Thyroid gland (tissue), 4 donors: Measurements from ENCODE around the gene SLCO3A1. TPM values are rescaled to one million over a fixed set of nuclear protein-coding genes. Genes with fewer than 3 reads are reported as not detected.
A peak's percentile ranks its signal among the peaks of the same experiment; 100 is the strongest.

ENCODE experiments used
- DNase-seq, 2 donors: peaks; one replicate each; pipeline ENCODE4 v3.0.0-alpha.2; 2019
- H3K27ac ChIP-seq, 3 donors: fragments of 200-600 bp; sonication (generic); 1 replicate in 2 of 3; 2 replicates in 1 of 3; pipeline ENCODE4 v1.5.1; 2016 to 2019; ENCODE audit warnings: mild to moderate bottlenecking in 1 of 3, moderate library complexity in 1 of 3
- H3K27me3 ChIP-seq: fragments of 200-600 bp; sonication (generic); one replicate; pipeline ENCODE4 v1.5.1; 2019
- H3K36me3 ChIP-seq, 2 donors: fragments of 200-600 bp; sonication (generic); one replicate each; pipeline ENCODE4 v1.5.1; 2016 to 2019
- H3K4me1 ChIP-seq, 2 donors: fragments of 200-600 bp; sonication (generic); one replicate each; pipeline ENCODE4 v1.5.1; 2017 to 2019
- H3K4me3 ChIP-seq, 3 donors: fragments of 200-600 bp; sonication (generic); replicated peaks in 1 of 3; 1 replicate in 2 of 3; 2 replicates in 1 of 3; pipeline ENCODE4 v1.5.1; 2016; ENCODE audit warnings: mild to moderate bottlenecking in 1 of 3
- H3K9me3 ChIP-seq: fragments of 200-600 bp; sonication (generic); one replicate; pipeline ENCODE4 v1.5.1; 2017
- POLR2A ChIP-seq, 2 donors: fragments of 450-650 bp; IDR thresholded peaks; one replicate each; pipeline ENCODE4 v1.6.1; 2017; ENCODE audit warnings: antibody characterized with exemption in 2 of 2, mild to moderate bottlenecking in 2 of 2, moderate library complexity in 1 of 2
- WGBS, 2 donors: methylation state at CpG; one replicate each; pipeline ENCODE4 v1.1.5; 2017; 5-methylcytosine and 5-hydroxymethylcytosine counted together
- intact Hi-C: fragments of 100-400 bp; cut with DNase I; formaldehyde crosslinking; loops from one replicate; pipeline ENCODE4 v1.15.1; 2023
- total RNA-seq, 4 donors: library from RNA; depleted of rRNA; stranded (reverse); fragments of >200 nt; gene quantifications; one replicate each; pipeline ENCODE4 v1.2.3, GENCODE V29; 2016
- TF ChIP-seq, protein P1 (sequence below), 6 experiments: fragments of 200-600 bp in 3 of 6; fragments of 450-650 bp in 3 of 6; sonication (generic) in 3 of 6; IDR thresholded peaks; one replicate each; pipeline ENCODE4 v1.5.1; 2016 to 2019; ENCODE audit warnings: antibody characterized with exemption in 6 of 6, mild to moderate bottlenecking in 2 of 6, inconsistent platforms in 1 of 6, moderate library complexity in 1 of 6

The SLCO3A1 gene
- total RNA-seq, 4 donors from 2014 or later = 23.3 to 31.4 (median 28.0) TPM

DNA sequence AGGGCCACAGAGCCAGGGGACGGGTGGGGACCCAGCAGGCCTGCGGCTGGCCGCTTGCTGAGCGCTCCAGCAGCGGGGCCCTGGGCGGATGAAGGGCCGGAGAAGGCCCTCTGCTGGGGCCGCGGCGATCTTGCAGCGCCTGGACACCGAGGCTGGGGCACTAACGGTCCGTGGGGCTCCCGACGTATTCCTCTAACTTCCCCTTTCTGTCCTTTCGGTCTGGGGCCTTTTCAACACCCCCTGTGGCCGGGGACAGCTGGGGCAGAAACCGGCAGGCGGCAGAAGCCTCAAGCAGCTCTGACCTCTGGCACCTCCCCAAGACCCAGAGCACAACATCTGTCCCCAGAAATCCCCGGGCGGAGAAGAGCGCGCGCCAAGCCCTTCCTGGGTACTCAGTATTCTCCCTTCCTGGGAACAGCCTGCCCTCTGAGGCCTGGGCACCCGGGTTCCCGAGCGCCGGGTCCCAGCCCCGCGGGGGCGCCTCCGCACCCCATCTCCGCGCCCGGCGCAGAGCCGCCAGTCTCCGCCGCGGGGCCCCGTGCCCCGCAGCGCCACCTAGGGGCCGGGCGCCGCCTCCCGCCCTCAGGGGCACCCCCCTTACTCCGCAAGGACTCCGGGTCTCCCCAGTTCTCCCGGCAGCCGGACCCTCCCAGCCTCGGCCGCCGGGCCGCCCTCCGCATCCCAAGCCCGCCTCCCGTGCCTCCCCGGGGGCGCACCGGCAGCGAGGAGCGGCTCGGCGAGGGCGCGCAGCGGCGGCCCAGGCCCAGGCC lies 582 bp upstream of the SLCO3A1 start:
- Histone ChIP-seq H3K27ac (peak overlapping the region; percentile 88 to 93 (median 92)), H3K4me3 (peak overlapping the region; percentile 41 to 82 (median 54)), H3K27me3 (no peaks in the 10 kb centered on the region), H3K36me3 (no peaks in the 10 kb centered on the region), H3K9me3 (no peaks in the 10 kb centered on the region), H3K4me1 (peaks cover 42 to 47% of the 10 kb centered on the region in 2 donors)
- peak; percentile 75 for DNase-seq
- WGBS, 2 donors = 1 to 2% methylated on average over 8 to 36 of the region's 70 CpGs
- intact Hi-C loops = loop anchor here (5.0 to 10.0 kb wide), 2 partner anchors 92 to 224 kb away; no protein-coding TSS in a partner anchor
- TF ChIP-seq, protein P1, sequence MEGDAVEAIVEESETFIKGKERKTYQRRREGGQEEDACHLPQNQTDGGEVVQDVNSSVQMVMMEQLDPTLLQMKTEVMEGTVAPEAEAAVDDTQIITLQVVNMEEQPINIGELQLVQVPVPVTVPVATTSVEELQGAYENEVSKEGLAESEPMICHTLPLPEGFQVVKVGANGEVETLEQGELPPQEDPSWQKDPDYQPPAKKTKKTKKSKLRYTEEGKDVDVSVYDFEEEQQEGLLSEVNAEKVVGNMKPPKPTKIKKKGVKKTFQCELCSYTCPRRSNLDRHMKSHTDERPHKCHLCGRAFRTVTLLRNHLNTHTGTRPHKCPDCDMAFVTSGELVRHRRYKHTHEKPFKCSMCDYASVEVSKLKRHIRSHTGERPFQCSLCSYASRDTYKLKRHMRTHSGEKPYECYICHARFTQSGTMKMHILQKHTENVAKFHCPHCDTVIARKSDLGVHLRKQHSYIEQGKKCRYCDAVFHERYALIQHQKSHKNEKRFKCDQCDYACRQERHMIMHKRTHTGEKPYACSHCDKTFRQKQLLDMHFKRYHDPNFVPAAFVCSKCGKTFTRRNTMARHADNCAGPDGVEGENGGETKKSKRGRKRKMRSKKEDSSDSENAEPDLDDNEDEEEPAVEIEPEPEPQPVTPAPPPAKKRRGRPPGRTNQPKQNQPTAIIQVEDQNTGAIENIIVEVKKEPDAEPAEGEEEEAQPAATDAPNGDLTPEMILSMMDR (IDR thresholded peaks at IDR 0.05) = peak; percentile 19 to 84 (median 77)
- TF ChIP-seq POLR2A (IDR thresholded peaks at IDR 0.05) = no peak

DNA sequence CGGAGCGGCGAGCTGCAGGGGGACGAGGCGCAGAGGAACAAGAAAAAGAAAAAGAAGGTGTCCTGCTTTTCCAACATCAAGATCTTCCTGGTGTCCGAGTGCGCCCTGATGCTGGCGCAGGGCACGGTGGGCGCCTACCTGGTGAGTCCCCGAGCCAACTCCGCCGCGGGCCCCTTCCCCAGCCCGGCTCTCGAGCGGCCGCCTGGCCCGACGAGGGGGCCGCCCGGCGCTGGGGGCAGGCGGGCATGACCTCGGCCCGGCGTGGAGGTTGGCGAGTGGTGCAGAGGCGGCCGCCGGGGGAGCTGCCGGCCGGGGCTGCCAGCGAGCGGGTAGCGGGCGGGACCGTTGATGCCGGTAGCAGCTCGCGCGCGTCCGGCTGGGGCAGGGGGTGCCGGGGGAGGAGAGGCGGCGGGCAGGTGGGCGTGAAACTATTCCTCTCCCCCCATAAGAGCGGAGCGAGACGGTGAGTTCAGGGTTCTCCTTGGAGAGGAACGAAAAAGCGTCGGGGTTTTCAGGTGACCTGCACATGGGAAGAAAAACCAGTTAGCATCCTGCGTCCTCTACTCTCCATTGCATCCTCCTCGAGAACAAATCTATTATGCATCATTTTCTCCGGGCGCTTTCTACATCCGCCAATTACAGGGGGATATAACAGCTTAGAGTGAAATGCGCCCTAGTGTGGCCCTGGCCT lies 585 bp downstream of the SLCO3A1 start:
- peak overlapping the region; percentile 17 to 60 (median 54) for H3K4me3 ChIP-seq
- no peaks in the 10 kb centered on the region for H3K36me3 ChIP-seq
- no peaks in the 10 kb centered on the region for H3K9me3 ChIP-seq
- no peak for TF ChIP-seq POLR2A (IDR thresholded peaks at IDR 0.05)
- TF ChIP-seq, protein P1 (IDR thresholded peaks at IDR 0.05) = peak in 3 of 6 experiments; percentile 22 to 35 (median 27)
- H3K27ac ChIP-seq = peak overlapping the region; percentile 88 to 93 (median 92)
- no peaks in the 10 kb centered on the region for H3K27me3 ChIP-seq
- WGBS, 2 donors = 3 to 4% methylated on average over 25 to 40 of the region's 60 CpGs
- H3K4me1 ChIP-seq = peaks cover 37 to 48% of the 10 kb centered on the region in 2 donors
- DNase-seq = peak; percentile 74
- intact Hi-C loops = loop anchor here (5.0 to 10.0 kb wide), 2 partner anchors 91 to 223 kb away; no protein-coding TSS in a partner anchor

DNA sequence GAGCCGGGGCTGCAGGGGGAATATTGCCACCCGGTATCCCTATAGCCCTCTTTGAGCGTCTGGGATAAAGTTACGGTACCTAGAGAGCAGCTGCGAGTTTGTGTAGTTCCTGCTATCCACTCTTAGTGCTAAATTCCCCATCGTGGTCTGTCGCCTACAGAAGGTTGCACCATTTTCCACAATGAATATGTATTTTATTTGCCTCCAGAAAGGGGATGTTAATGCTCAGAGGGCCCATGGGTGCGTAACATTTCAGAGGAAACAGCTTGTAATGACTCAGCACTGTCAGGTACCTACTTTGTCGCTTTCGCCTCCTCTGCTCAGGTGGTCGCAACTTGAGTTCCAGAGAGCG lies 1.1 kb downstream of the SLCO3A1 start:
- intact Hi-C loops = loop anchor here (5.0 to 10.0 kb wide), 2 partner anchors 90 to 223 kb away; no protein-coding TSS in a partner anchor
- H3K4me1 ChIP-seq = peaks cover 35 to 48% of the 10 kb centered on the region in 2 donors
- 52% methylated on average over 12 of the region's 12 CpGs for WGBS, 2 donors
- peak overlapping the region; percentile 88 to 93 (median 92) for H3K27ac ChIP-seq
- DNase-seq = no peak
- TF ChIP-seq POLR2A (IDR thresholded peaks at IDR 0.05) = no peak
- TF ChIP-seq, protein P1 (IDR thresholded peaks at IDR 0.05) = no peak
- no peaks in the 10 kb centered on the region for H3K27me3 ChIP-seq
- H3K9me3 ChIP-seq = no peaks in the 10 kb centered on the region
- peak overlapping the region in 2 of 3 donors; percentile 54 to 60 for H3K4me3 ChIP-seq
- no peaks in the 10 kb centered on the region for H3K36me3 ChIP-seq

DNA sequence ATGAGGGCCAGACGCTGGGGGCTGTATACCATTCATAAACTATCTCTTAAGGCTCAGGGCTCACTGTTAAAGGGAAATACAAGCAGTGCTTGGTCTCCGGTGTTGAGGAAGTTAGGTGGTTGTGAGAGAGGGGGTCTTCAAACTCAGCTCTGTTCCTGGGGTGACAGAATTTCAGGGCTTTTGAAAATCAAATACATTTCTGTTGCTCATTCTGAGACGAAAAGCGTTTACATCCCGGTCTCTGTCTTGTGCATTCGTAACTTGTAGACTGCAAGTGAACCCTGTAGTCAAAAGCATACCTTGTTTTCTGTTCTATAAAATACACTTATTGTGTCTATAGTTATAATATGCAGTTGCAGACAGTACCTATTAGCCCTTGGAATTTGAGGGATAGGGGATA lies 1.7 kb downstream of the SLCO3A1 start:
- WGBS, 2 donors = 76 to 90% methylated on average over 6 of the region's 6 CpGs
- Histone ChIP-seq H3K9me3 (no peaks in the 10 kb centered on the region), H3K36me3 (no peaks in the 10 kb centered on the region), H3K27ac (peak overlapping the region; percentile 88 to 93 (median 92)), H3K4me1 (peaks cover 35 to 48% of the 10 kb centered on the region in 2 donors), H3K27me3 (no peaks in the 10 kb centered on the region), H3K4me3 (no peak overlapping the region)
- no peak for TF ChIP-seq POLR2A (IDR thresholded peaks at IDR 0.05)
- TF ChIP-seq, protein P1 (IDR thresholded peaks at IDR 0.05) = no peak
- no peak for DNase-seq
- intact Hi-C loops = loop anchor here (10.0 kb wide), 1 partner anchor 90 kb away; no protein-coding TSS in a partner anchor
